GM12892 (cell line): ENCODE results near the gene IDH2.

ENCODE experiments used
- DNase-seq: peaks from one replicate; pipeline ENCODE4 v3.0.0; 2011; ENCODE audit not compliant: insufficient read length
- FAIRE-seq: peaks from 2 replicates; lab custom pipeline; 2011; peaks lifted over from hg19 to GRCh38; lab: Jason Lieb, UNC
- POLR2A ChIP-seq: IDR thresholded peaks from 2 replicates; pipeline ENCODE4 v1.6.1; 2011; ENCODE audit warnings: low read depth, low read length, control low read depth
- POLR2AphosphoS5 ChIP-seq: IDR thresholded peaks from 2 replicates; pipeline ENCODE4 v1.6.1; 2011; ENCODE audit warnings: low read depth, low read length, control low read depth
- TAF1 ChIP-seq: IDR thresholded peaks from 2 replicates; pipeline ENCODE4 v1.6.1; 2011; ENCODE audit warnings: low read depth, mild to moderate bottlenecking, control low read depth, low read length, borderline replicate concordance

The IDH2 gene

GRCh38 chr15:90106522-90107117 lies 4.4 kb upstream of the IDH2 start:
- DNase-seq (no peak), FAIRE-seq (no peak)
- TF ChIP-seq POLR2A (no peak), TAF1 (no peak), POLR2AphosphoS5 (no peak)

DNA sequence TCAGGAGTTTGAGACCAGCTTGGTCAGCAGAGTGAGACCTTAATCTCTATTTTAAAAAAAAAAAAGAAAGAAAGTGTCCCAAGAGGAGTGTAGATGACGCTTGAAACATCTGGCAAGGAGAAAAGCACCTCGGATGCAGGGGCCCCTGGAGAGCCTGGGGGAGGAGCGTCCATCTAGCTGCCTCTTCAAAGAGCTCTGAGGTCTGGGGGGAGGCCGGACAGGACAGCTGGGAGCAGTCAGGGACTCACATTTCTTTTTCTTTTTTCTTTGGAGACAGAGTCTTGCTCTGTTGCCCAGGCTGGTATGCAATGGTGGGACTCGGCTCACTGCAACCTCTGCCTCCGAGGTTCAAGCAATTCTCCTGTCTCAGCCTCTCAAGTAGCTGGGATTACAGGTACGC lies 3.3 kb upstream of the IDH2 start:
- DNase-seq (no peak), FAIRE-seq (no peak)
- TF ChIP-seq POLR2A (no peak), POLR2AphosphoS5 (no peak), TAF1 (no peak)

DNA sequence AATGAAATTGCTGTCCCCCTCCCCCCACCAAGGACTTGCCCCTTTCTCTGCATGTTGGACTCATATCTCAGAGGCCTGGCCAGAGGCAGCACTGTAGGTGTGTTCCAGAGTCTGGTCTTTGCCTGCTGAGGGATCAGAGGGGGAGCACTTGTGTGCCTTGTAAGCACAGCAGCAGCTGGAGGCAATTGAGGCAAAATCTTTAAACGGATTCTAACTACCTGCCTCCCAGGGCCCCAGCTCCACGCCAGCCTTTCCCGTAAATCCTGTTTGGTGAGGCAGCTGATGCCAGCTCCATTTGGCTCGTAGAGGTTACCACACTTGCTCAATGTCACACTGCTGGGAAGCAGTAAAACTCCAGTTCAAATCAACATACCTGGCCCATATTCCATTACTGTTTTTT lies 2.3 kb upstream of the IDH2 start:
- TF ChIP-seq TAF1 (no peak), POLR2AphosphoS5 (no peak), POLR2A (no peak)
- FAIRE-seq (no peak), DNase-seq (no peak)

GRCh38 chr15:90103701-90104329 lies 1.5 kb upstream of the IDH2 start:
- TF ChIP-seq POLR2AphosphoS5 = no peak
- TF ChIP-seq TAF1 = no peak
- TF ChIP-seq POLR2A = no peak
- DNase-seq = no peak
- no peak for FAIRE-seq

DNA sequence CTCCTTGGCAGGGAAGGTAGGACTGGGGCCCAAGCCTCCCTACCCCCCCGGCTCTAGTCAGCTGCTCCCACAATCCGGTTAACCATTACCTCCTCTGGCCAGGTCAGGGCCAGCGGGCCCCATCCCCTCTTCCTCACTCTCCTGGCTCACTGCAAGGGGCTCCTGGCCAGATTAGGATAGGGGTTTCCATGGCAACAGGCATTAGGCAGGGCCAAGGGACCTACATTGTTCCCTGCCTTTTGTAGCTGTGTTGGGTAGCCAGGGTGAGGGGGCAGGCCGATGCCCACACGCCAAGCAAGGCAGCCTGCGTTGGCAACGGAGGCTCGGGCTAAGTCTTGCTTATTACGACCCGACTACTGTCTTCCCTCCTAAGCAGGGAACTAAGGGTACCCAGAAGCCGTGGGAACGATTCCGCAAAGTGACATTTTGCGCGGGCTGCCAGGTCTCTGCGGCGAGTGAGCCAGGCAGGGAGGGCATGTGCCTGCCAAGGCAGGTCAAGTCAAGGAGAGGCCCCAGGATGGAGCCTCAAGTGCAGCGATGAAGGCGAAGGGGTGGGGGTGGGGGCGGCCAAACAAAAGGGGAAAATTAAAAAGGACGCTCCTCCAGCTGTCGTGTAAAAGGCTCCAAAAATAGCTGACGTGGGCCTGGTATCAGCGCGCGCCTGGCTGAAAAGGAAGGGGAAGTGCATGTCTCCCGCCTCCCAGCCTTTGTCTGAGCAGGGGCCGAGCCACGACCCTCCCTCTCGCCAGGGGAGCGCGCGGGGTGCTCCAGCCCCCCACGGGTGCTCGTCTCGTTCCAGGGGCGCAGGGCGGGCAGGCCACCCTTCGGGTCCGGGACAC lies 919 bp downstream of the IDH2 start:
- DNase-seq (no peak), FAIRE-seq (peak; percentile 83)
- TF ChIP-seq TAF1 (peak; percentile 10; the same call in 1 of the 2 replicates), POLR2A (no peak)

DNA sequence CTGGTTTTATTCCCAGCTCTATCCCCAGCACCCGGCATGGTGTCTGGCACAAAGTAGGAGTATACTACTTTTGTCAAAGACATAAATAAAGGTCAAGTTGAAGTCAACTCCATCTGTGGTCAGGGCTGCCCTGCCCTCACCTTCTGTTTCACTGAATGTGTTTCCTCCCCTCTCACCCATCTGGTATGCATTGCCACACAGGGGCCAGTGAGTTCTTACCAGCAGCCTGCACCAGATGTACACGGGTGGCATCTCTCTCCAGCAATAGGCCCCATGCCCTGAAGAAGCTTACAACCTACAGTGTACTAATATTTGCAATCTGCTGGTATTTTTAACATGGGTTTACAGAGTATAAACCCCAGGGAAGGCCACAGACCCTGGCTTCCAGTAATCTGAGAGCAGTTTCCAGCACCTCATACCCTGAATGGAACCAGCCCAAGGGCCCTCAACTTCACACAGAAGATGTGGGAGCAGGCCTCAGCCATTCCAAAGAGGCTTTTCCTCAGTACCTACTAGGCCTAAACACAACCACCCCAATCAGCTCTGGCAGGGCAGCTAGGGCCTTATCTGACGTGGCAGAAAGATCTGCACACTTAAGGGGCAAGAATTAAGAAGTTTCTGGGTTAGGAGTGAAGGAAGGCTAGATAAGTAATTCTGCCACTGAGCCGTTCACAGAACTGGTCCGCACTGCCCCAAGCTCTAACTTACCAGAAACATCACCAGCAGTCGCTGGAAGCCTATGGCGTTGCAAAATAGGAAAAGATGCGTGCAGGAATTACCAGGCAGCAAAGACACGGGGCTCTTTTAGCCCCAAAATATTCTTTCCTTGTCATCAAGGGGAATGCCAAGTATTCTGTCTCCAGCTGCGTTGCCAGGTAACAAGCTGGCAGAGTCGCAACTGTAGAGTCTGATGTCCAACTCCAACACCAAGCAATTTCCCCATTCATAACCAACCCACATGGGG lies 2.1 kb downstream of the IDH2 start:
- FAIRE-seq (peak; percentile 64), DNase-seq (no peak)
- TF ChIP-seq POLR2A (no peak), POLR2AphosphoS5 (no peak), TAF1 (no peak)

DNA sequence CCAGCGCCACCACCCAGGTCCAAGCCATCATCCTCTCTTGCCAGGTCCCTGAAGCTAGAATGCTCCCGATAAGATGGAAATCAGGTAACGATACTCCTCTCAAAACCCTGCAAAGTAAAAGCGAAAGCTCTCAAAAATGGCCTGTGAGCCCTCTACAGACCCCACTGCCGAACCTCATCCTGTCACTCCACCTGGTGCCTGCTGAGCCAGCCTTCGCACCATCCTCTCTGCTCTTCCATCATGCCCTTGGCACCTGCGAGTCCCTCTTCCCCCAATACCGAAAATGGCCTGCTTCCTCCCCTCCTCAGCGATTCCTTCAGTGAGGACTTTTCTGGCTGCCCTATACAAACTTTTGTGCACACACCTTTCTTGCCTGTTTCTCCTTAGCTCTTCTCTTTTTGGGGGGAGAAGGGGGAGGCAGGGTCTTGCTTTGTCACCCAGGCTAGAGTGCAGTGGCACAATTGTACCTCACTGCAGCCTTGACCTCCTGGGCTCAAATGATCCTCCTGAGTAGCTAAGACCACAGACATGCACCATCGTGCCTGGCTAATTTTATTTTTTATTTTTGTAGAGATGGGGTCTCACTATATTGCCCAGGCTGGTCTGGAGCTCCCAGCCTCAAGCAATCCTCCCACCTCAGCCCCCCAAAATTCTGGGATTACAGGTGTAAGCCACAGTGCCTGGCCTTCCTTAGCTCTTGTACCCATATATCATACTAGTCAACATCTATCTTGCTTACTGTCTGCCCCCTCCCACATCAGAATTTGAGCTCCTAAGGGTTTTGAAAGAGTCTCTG lies 3.0 kb downstream of the IDH2 start:
- TF ChIP-seq TAF1 = no peak
- TF ChIP-seq POLR2A = no peak; the same call in 1 of the 2 replicates
- TF ChIP-seq POLR2AphosphoS5 = no peak
- FAIRE-seq (peak; percentile 69), DNase-seq (no peak)

DNA sequence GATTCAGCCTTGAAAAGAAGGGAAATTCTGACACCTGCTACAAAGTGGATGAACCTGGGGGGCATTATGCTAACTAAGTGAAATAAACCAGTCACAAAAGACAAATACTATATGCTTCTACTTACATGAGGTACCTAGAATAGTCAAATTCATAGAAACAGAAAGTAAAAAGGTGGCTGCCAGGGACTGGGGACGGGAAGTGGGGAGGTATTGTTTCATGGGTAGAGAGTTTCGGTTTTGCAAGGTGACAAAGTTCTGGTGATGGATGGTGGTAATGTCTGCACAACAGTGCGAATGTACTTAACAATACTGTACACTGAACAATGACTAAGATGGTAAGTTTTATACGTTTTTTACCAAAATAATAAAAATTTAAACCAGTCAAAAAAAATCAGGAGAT lies 4.8 kb downstream of the IDH2 start:
- DNase-seq = no peak
- TF ChIP-seq TAF1 = no peak
- no peak for TF ChIP-seq POLR2AphosphoS5
- TF ChIP-seq POLR2A = no peak
- FAIRE-seq = peak; percentile 91

GRCh38 chr15:90095521-90095959 lies 6.7 kb downstream of the IDH2 start:
- FAIRE-seq = no peak
- TF ChIP-seq POLR2AphosphoS5 = no peak
- TF ChIP-seq POLR2A = no peak
- TF ChIP-seq TAF1 = no peak
- DNase-seq = no peak

DNA sequence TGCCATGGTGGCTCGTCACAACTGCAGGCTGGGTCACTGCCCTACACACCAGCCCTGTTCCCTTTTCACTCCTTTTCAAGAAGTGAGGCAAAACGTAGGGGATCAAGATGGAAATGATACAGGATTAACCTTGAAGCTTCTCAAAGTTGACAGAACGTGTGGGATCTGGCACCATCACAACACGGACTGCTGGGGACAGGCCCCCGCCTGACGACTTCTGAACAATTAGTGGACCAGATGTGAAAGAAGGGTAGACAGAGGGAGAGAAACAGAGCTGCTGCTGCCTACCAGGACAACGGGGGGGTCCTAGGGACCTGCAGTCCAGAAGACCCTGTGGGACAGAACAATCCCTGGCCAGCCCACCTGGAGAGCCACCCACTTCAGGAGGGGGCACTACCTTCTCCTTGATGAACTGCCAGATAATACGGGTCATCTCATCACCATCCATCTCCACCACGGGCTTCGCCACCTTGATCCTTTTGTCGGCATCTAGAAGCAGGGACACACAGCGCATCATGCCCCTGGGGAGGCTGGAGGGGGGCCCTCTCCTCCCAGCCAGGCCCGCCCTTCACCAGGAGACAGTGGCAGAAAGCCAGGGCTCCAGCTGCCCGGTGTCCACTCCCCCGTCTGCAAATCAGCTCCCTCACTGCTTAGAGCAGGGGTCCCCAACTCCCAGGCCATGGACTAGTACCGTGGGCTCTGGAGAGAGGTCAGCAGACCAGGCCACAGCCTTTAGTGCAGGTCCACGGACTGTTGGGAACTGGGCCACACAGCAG lies 10.9 kb downstream of the IDH2 start:
- no peak for TF ChIP-seq TAF1
- TF ChIP-seq POLR2AphosphoS5 = no peak
- TF ChIP-seq POLR2A = no peak
- no peak for DNase-seq
- no peak for FAIRE-seq
